ENCODE measurements around the gene GALNT3. TPM values are rescaled to one million over a fixed set of nuclear protein-coding genes. Genes with fewer than 3 reads are reported as not detected.

GALNT3 gene
- total RNA-seq, 1 donor from 2014 or later, result 1.0 TPM

GRCh38 chr2:165778653-165779451 is 15.2 kb downstream of the GALNT3 start:
- Histone ChIP-seq H3K4me1 (ENCODE audit: control insufficient read depth in 3 of 3, insufficient read depth in 3 of 3, low read length in 3 of 3) (no peaks in the 10 kb centered on the region), H3K4me3 (ENCODE audit: low read length in 3 of 3) (no peak overlapping the region), H3K36me3 (ENCODE audit: control insufficient read depth in 3 of 3, insufficient read depth in 3 of 3, low read length in 3 of 3) (no peaks in the 10 kb centered on the region), H3K9me3 (ENCODE audit: control insufficient read depth in 3 of 3, low read length in 3 of 3) (no peaks in the 10 kb centered on the region), H3K9ac (ENCODE audit: low read depth in 1 of 3, low read length in 3 of 3) (no peak overlapping the region), H3K27ac (ENCODE audit: low read depth, low read length) (no peak overlapping the region), H3K27me3 (ENCODE audit: control insufficient read depth in 3 of 3, insufficient read depth in 3 of 3, low read length in 3 of 3) (no peaks in the 10 kb centered on the region)

- Histone ChIP-seq H3K4me1 (ENCODE audit: control insufficient read depth in 3 of 3, insufficient read depth in 3 of 3, low read length in 3 of 3) (no peaks in the 10 kb centered on the region), H3K36me3 (ENCODE audit: control insufficient read depth in 3 of 3, insufficient read depth in 3 of 3, low read length in 3 of 3) (no peaks in the 10 kb centered on the region), H3K27me3 (ENCODE audit: control insufficient read depth in 3 of 3, insufficient read depth in 3 of 3, low read length in 3 of 3) (no peaks in the 10 kb centered on the region), H3K9ac (ENCODE audit: low read depth in 1 of 3, low read length in 3 of 3) (no peak overlapping the region), H3K9me3 (ENCODE audit: control insufficient read depth in 3 of 3, low read length in 3 of 3) (no peaks in the 10 kb centered on the region), H3K4me3 (ENCODE audit: low read length in 3 of 3) (no peak overlapping the region), H3K27ac (ENCODE audit: low read depth, low read length) (no peak overlapping the region)
Observed at GRCh38 chr2:165778187-165778556, 15.9 kb downstream of the GALNT3 start.

GRCh38 chr2:165777522-165778186 is 16.4 kb downstream of the GALNT3 start:
- H3K9me3 ChIP-seq (ENCODE audit: control insufficient read depth in 3 of 3, low read length in 3 of 3), result no peaks in the 10 kb centered on the region
- H3K9ac ChIP-seq (ENCODE audit: low read depth in 1 of 3, low read length in 3 of 3), result no peak overlapping the region
- no peaks in the 10 kb centered on the region for H3K4me1 ChIP-seq (ENCODE audit: control insufficient read depth in 3 of 3, insufficient read depth in 3 of 3, low read length in 3 of 3)
- H3K4me3 ChIP-seq (ENCODE audit: low read length in 3 of 3), result no peak overlapping the region
- no peak overlapping the region for H3K27ac ChIP-seq (ENCODE audit: low read depth, low read length)
- H3K36me3 ChIP-seq (ENCODE audit: control insufficient read depth in 3 of 3, insufficient read depth in 3 of 3, low read length in 3 of 3), result no peaks in the 10 kb centered on the region
- H3K27me3 ChIP-seq (ENCODE audit: control insufficient read depth in 3 of 3, insufficient read depth in 3 of 3, low read length in 3 of 3), result no peaks in the 10 kb centered on the region

GRCh38 chr2:165776796-165777195 is 17.3 kb downstream of the GALNT3 start:
- Histone ChIP-seq H3K27ac (ENCODE audit: low read depth, low read length) (no peak overlapping the region), H3K4me3 (ENCODE audit: low read length in 3 of 3) (no peak overlapping the region), H3K36me3 (ENCODE audit: control insufficient read depth in 3 of 3, insufficient read depth in 3 of 3, low read length in 3 of 3) (no peaks in the 10 kb centered on the region), H3K9ac (ENCODE audit: low read depth in 1 of 3, low read length in 3 of 3) (no peak overlapping the region), H3K9me3 (ENCODE audit: control insufficient read depth in 3 of 3, low read length in 3 of 3) (no peaks in the 10 kb centered on the region), H3K27me3 (ENCODE audit: control insufficient read depth in 3 of 3, insufficient read depth in 3 of 3, low read length in 3 of 3) (no peaks in the 10 kb centered on the region), H3K4me1 (ENCODE audit: control insufficient read depth in 3 of 3, insufficient read depth in 3 of 3, low read length in 3 of 3) (no peaks in the 10 kb centered on the region)

- Histone ChIP-seq H3K27ac (ENCODE audit: low read depth, low read length) (no peak overlapping the region), H3K27me3 (ENCODE audit: control insufficient read depth in 3 of 3, insufficient read depth in 3 of 3, low read length in 3 of 3) (no peaks in the 10 kb centered on the region), H3K4me3 (ENCODE audit: low read length in 3 of 3) (no peak overlapping the region), H3K9me3 (ENCODE audit: control insufficient read depth in 3 of 3, low read length in 3 of 3) (no peaks in the 10 kb centered on the region), H3K36me3 (ENCODE audit: control insufficient read depth in 3 of 3, insufficient read depth in 3 of 3, low read length in 3 of 3) (no peaks in the 10 kb centered on the region), H3K9ac (ENCODE audit: low read depth in 1 of 3, low read length in 3 of 3) (no peak overlapping the region), H3K4me1 (ENCODE audit: control insufficient read depth in 3 of 3, insufficient read depth in 3 of 3, low read length in 3 of 3) (no peaks in the 10 kb centered on the region)
Observed at GRCh38 chr2:165776013-165776412, 18.0 kb downstream of the GALNT3 start.

GRCh38 chr2:165773684-165774083 is 20.4 kb downstream of the GALNT3 start:
- Histone ChIP-seq H3K4me3 (ENCODE audit: low read length in 3 of 3) (no peak overlapping the region), H3K27me3 (ENCODE audit: control insufficient read depth in 3 of 3, insufficient read depth in 3 of 3, low read length in 3 of 3) (no peaks in the 10 kb centered on the region), H3K9ac (ENCODE audit: low read depth in 1 of 3, low read length in 3 of 3) (no peak overlapping the region), H3K27ac (ENCODE audit: low read depth, low read length) (no peak overlapping the region), H3K9me3 (ENCODE audit: control insufficient read depth in 3 of 3, low read length in 3 of 3) (no peaks in the 10 kb centered on the region), H3K36me3 (ENCODE audit: control insufficient read depth in 3 of 3, insufficient read depth in 3 of 3, low read length in 3 of 3) (no peaks in the 10 kb centered on the region), H3K4me1 (ENCODE audit: control insufficient read depth in 3 of 3, insufficient read depth in 3 of 3, low read length in 3 of 3) (no peaks in the 10 kb centered on the region)

GRCh38 chr2:165772183-165772582 is 21.9 kb downstream of the GALNT3 start:
- Histone ChIP-seq H3K27ac (ENCODE audit: low read depth, low read length) (no peak overlapping the region), H3K36me3 (ENCODE audit: control insufficient read depth in 3 of 3, insufficient read depth in 3 of 3, low read length in 3 of 3) (no peaks in the 10 kb centered on the region), H3K9ac (ENCODE audit: low read depth in 1 of 3, low read length in 3 of 3) (no peak overlapping the region), H3K9me3 (ENCODE audit: control insufficient read depth in 3 of 3, low read length in 3 of 3) (no peaks in the 10 kb centered on the region), H3K4me3 (ENCODE audit: low read length in 3 of 3) (no peak overlapping the region), H3K4me1 (ENCODE audit: control insufficient read depth in 3 of 3, insufficient read depth in 3 of 3, low read length in 3 of 3) (no peaks in the 10 kb centered on the region), H3K27me3 (ENCODE audit: control insufficient read depth in 3 of 3, insufficient read depth in 3 of 3, low read length in 3 of 3) (no peaks in the 10 kb centered on the region)

- Histone ChIP-seq H3K27me3 (ENCODE audit: control insufficient read depth in 3 of 3, insufficient read depth in 3 of 3, low read length in 3 of 3) (no peaks in the 10 kb centered on the region), H3K4me1 (ENCODE audit: control insufficient read depth in 3 of 3, insufficient read depth in 3 of 3, low read length in 3 of 3) (no peaks in the 10 kb centered on the region)
Observed at GRCh38 chr2:165766326-165766927, 27.6 kb downstream of the GALNT3 start.

GRCh38 chr2:165762723-165763122 is 31.3 kb downstream of the GALNT3 start:
- no peak overlapping the region for H3K4me3 ChIP-seq (ENCODE audit: low read length in 3 of 3)
- no peaks in the 10 kb centered on the region for H3K4me1 ChIP-seq (ENCODE audit: control insufficient read depth in 3 of 3, insufficient read depth in 3 of 3, low read length in 3 of 3)
- H3K9ac ChIP-seq (ENCODE audit: low read depth in 1 of 3, low read length in 3 of 3), result no peak overlapping the region
- no peaks in the 10 kb centered on the region for H3K36me3 ChIP-seq (ENCODE audit: control insufficient read depth in 3 of 3, insufficient read depth in 3 of 3, low read length in 3 of 3)
- H3K27ac ChIP-seq (ENCODE audit: low read depth, low read length), result no peak overlapping the region
- H3K9me3 ChIP-seq (ENCODE audit: control insufficient read depth in 3 of 3, low read length in 3 of 3), result no peaks in the 10 kb centered on the region
- H3K27me3 ChIP-seq (ENCODE audit: control insufficient read depth in 3 of 3, insufficient read depth in 3 of 3, low read length in 3 of 3), result no peaks in the 10 kb centered on the region

More at GRCh38 chr2:165766326-165766927, 27.6 kb downstream of the GALNT3 start:
- Histone ChIP-seq H3K4me3 (ENCODE audit: low read length in 3 of 3) (no peak overlapping the region), H3K9me3 (ENCODE audit: control insufficient read depth in 3 of 3, low read length in 3 of 3) (no peaks in the 10 kb centered on the region), H3K27ac (ENCODE audit: low read depth, low read length) (no peak overlapping the region), H3K36me3 (ENCODE audit: control insufficient read depth in 3 of 3, insufficient read depth in 3 of 3, low read length in 3 of 3) (no peaks in the 10 kb centered on the region), H3K9ac (ENCODE audit: low read depth in 1 of 3, low read length in 3 of 3) (no peak overlapping the region)
